ENCODE data around the gene CLIC4. TPM values are rescaled to one million over a fixed set of nuclear protein-coding genes. Genes with fewer than 3 reads are reported as not detected.

Gene CLIC4
- polyA plus RNA-seq, 3 donors = 9.7 to 38.1 (median 24.6) TPM

DNA sequence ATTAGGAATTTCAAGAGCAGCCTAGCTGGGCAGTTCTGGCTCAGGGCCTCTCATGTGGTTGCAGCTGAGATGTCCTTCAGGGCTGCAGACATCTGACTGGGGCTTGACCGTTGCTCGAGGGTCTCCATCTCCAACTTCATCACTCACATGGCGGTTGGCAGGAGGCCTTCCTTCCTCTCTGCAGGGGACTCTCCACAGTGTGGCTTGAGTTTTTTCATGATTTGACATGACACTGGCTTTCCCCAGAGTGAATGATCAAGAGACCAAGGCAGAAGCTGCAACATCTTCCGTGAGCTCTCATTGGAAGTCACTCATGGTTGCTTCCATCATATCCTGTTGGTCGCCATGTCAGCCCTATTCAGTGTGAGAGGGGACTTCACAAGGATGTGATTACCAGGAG, 110.2 kb downstream of the CLIC4 start:
- Histone ChIP-seq H3K27me3 (ENCODE audit: control insufficient read depth in 2 of 2, insufficient read depth in 2 of 2, low read length in 2 of 2) (peaks cover 0 to 4% of the 10 kb centered on the region in 2 donors), H3K79me2 (ENCODE audit: insufficient read depth, low read length) (no peaks in the 10 kb centered on the region), H3K27ac (ENCODE audit: low read depth in 1 of 2, low read length in 2 of 2) (no peak overlapping the region), H3K9ac (ENCODE audit: insufficient read depth, low read length, poor library complexity, severe bottlenecking) (no peak overlapping the region), H3K4me1 (ENCODE audit: control insufficient read depth in 1 of 2, insufficient read depth in 2 of 2, low read length in 2 of 2) (no peaks in the 10 kb centered on the region), H3K9me3 (replicated peaks in 1 of 2; ENCODE audit: control insufficient read depth in 1 of 2, insufficient read depth in 1 of 2, low read length in 2 of 2) (no peaks in the 10 kb centered on the region), H3K4me2 (replicated peaks; ENCODE audit: extremely low read depth, low read length, poor library complexity, severe bottlenecking) (no peak overlapping the region), H3K4me3 (replicated peaks in 1 of 3; ENCODE audit: low read depth in 2 of 3, low read length in 3 of 3) (no peak overlapping the region), H2AFZ (ENCODE audit: insufficient read depth, low read depth, low read length, poor library complexity, severe bottlenecking) (no peak overlapping the region), H4K20me1 (ENCODE audit: insufficient read depth, low read length) (no peaks in the 10 kb centered on the region), H3K36me3 (replicated peaks in 1 of 2; ENCODE audit: control insufficient read depth in 1 of 2, insufficient read depth in 2 of 2, low read length in 2 of 2) (no peaks in the 10 kb centered on the region)
- no peak for DNase-seq
- no peak overlapping the region for H3K4me3 Mint-ChIP-seq
- TF ChIP-seq, protein P1, sequence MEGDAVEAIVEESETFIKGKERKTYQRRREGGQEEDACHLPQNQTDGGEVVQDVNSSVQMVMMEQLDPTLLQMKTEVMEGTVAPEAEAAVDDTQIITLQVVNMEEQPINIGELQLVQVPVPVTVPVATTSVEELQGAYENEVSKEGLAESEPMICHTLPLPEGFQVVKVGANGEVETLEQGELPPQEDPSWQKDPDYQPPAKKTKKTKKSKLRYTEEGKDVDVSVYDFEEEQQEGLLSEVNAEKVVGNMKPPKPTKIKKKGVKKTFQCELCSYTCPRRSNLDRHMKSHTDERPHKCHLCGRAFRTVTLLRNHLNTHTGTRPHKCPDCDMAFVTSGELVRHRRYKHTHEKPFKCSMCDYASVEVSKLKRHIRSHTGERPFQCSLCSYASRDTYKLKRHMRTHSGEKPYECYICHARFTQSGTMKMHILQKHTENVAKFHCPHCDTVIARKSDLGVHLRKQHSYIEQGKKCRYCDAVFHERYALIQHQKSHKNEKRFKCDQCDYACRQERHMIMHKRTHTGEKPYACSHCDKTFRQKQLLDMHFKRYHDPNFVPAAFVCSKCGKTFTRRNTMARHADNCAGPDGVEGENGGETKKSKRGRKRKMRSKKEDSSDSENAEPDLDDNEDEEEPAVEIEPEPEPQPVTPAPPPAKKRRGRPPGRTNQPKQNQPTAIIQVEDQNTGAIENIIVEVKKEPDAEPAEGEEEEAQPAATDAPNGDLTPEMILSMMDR (IDR thresholded peaks at IDR 0.05) = no peak
- intact Hi-C loops (cut with micrococcal nuclease) = no loop called here
- 42% methylated on average over 5 of the region's 5 CpGs for WGBS (ENCODE audit: insufficient coverage)
- no peaks in the 10 kb centered on the region for H3K36me3 Mint-ChIP-seq
- no peaks in the 10 kb centered on the region for H3K9me3 Mint-ChIP-seq
- H3K4me1 Mint-ChIP-seq = peaks cover 1% of the 10 kb centered on the region
- H3K27me3 Mint-ChIP-seq (ENCODE audit: low read depth in 3 of 3) = peaks cover 3 to 30% (median 20%) of the 10 kb centered on the region in 3 donors
- no peak overlapping the region for H3K27ac Mint-ChIP-seq

DNA sequence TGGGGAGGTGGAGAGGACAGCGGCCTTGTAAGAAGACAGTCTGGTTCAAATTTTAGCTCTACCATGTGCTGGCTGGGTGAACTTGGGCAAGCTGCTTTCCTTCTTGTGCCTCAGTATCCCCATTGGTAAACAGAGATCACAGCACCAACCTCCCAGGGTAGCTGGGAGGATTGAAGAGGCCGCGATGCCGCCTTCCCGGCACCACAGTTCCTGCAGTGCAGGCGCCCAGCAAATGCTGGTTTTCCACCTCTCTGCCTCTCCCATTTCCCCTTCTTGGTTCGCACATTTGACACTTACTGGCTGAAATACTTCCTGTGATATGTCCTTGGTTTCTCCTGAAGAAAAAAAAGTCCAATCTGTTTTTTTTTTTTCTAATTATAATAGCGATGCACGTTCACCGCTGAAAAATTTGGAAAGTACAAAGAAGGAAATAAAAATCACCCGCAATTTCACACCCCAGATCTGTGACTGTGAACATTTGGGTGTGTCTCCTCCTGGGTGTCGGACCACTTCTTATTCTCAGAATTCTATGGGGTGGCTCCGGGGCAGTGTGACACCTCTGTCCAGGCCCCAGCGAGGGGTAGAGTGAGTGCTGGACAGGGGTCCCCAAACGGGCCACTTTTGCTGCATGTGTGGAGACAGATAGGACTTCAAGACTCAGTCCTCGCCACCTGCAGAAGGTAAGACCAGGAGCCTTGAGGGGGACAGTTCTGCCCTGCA, 111.7 kb downstream of the CLIC4 start:
- Mint-ChIP-seq H3K9me3 (no peaks in the 10 kb centered on the region), H3K4me3 (no peak overlapping the region), H3K36me3 (no peaks in the 10 kb centered on the region), H3K27ac (peak overlapping the region in 1 of 7 donors; percentile 50), H3K4me1 (peaks cover 1% of the 10 kb centered on the region), H3K27me3 (ENCODE audit: low read depth in 3 of 3) (peaks cover 8 to 32% (median 19%) of the 10 kb centered on the region in 3 donors)
- no peak overlapping the region for H3K4me3 ChIP-seq (replicated peaks in 1 of 3; ENCODE audit: low read depth in 2 of 3, low read length in 3 of 3)
- intact Hi-C loops (cut with micrococcal nuclease) = no loop called here
- no peaks in the 10 kb centered on the region for H3K79me2 ChIP-seq (ENCODE audit: insufficient read depth, low read length)
- TF ChIP-seq, protein P1 (IDR thresholded peaks at IDR 0.05) = no peak
- DNase-seq = no peak
- no peak overlapping the region for H3K4me2 ChIP-seq (replicated peaks; ENCODE audit: extremely low read depth, low read length, poor library complexity, severe bottlenecking)
- H3K4me1 ChIP-seq (ENCODE audit: control insufficient read depth in 1 of 2, insufficient read depth in 2 of 2, low read length in 2 of 2) = no peaks in the 10 kb centered on the region
- H3K9me3 ChIP-seq (replicated peaks in 1 of 2; ENCODE audit: control insufficient read depth in 1 of 2, insufficient read depth in 1 of 2, low read length in 2 of 2) = no peaks in the 10 kb centered on the region
- no peaks in the 10 kb centered on the region for H4K20me1 ChIP-seq (ENCODE audit: insufficient read depth, low read length)
- no peak overlapping the region for H2AFZ ChIP-seq (ENCODE audit: insufficient read depth, low read depth, low read length, poor library complexity, severe bottlenecking)
- peaks cover 0 to 4% of the 10 kb centered on the region in 2 donors for H3K27me3 ChIP-seq (ENCODE audit: control insufficient read depth in 2 of 2, insufficient read depth in 2 of 2, low read length in 2 of 2)
- H3K36me3 ChIP-seq (replicated peaks in 1 of 2; ENCODE audit: control insufficient read depth in 1 of 2, insufficient read depth in 2 of 2, low read length in 2 of 2) = no peaks in the 10 kb centered on the region
- WGBS (ENCODE audit: insufficient coverage) = 97% methylated on average over 4 of the region's 16 CpGs
- no peak overlapping the region for H3K27ac ChIP-seq (ENCODE audit: low read depth in 1 of 2, low read length in 2 of 2)
- H3K9ac ChIP-seq (ENCODE audit: insufficient read depth, low read length, poor library complexity, severe bottlenecking) = no peak overlapping the region
